Stimulated activated CD4-positive, alpha-beta T cell treated with anti-CD3 and anti-CD28 coated beads, Interleukin-12 subunit alpha, Interleukin-12 subunit beta, amount 100 ng/mL, for 24 hours (primary cell): Measurements from ENCODE around the gene TYW5.
A peak's percentile ranks its signal among the peaks of the same experiment; 100 is the strongest.
"Not testable (repeated sequence)": the region's sequence is repeated elsewhere in the genome, so short reads cannot be mapped to it uniquely, and the experiment has no call there.

Source experiments
- DNase-seq, 2 experiments: peaks; one replicate each; pipeline ENCODE4 v3.0.0-alpha.2; 2020; ENCODE audit warnings: low read depth in 2 of 2

Gene TYW5

GRCh38 chr2:199922856-199923255 lies 32.4 kb downstream of the TYW5 start:
- no peak for DNase-seq

- DNase-seq = no peak
These were observed 38.3 kb downstream of the TYW5 start for GRCh38 chr2:199916980-199917379.

- DNase-seq = no peak
These were observed 40.8 kb downstream of the TYW5 start for GRCh38 chr2:199914372-199914958.

GRCh38 chr2:199912553-199913114 lies 42.7 kb downstream of the TYW5 start:
- DNase-seq = not testable (repeated sequence)

GRCh38 chr2:199911877-199912161 lies 43.5 kb downstream of the TYW5 start:
- DNase-seq = no peak

GRCh38 chr2:199911052-199911876 lies 44.0 kb downstream of the TYW5 start, which contains the start of gene C2orf69:
TSS of gene C2orf69 (plus strand) at chr2:199911293. CDS start at chr2:199911439, 146 bp downstream.
- DNase-seq = peak; percentile 91 to 96

- DNase-seq = no peak
These were observed 44.8 kb downstream of the TYW5 start for GRCh38 chr2:199910338-199911051.

GRCh38 chr2:199907008-199907714 lies 48.1 kb downstream of the TYW5 start:
- no peak for DNase-seq

GRCh38 chr2:199903111-199903510 lies 52.2 kb downstream of the TYW5 start:
- DNase-seq = no peak

- no peak for DNase-seq
These were observed 52.7 kb downstream of the TYW5 start for GRCh38 chr2:199902486-199903110.

- no peak for DNase-seq
These were observed 53.3 kb downstream of the TYW5 start for GRCh38 chr2:199901942-199902341.

- no peak for DNase-seq
These were observed 58.7 kb downstream of the TYW5 start for GRCh38 chr2:199896617-199897016.

GRCh38 chr2:199895406-199895805 lies 59.9 kb downstream of the TYW5 start:
- no peak for DNase-seq

- no peak for DNase-seq
These were observed 71.6 kb downstream of the TYW5 start for GRCh38 chr2:199883474-199884212.

GRCh38 chr2:199882667-199883066 lies 72.6 kb downstream of the TYW5 start:
- DNase-seq = no peak
